GM12801 (cell line): ENCODE results near the gene THEM4.

Experiments
- CTCF ChIP-seq: IDR thresholded peaks from one replicate; pipeline ENCODE4 v1.5.1; 2011; ENCODE audit warnings: control low read depth; ENCODE audit not compliant: insufficient read length; ENCODE audit errors: extremely low read depth

THEM4 gene

GRCh38 chr1:151923422-151923821 lies 14.1 kb upstream of the THEM4 start:
- no peak for TF ChIP-seq CTCF

- no peak for TF ChIP-seq CTCF
Observed at GRCh38 chr1:151920149-151920548, 10.8 kb upstream of the THEM4 start.

- TF ChIP-seq CTCF, result no peak
Observed at GRCh38 chr1:151918819-151919610, 9.7 kb upstream of the THEM4 start.

GRCh38 chr1:151918156-151918555 lies 8.8 kb upstream of the THEM4 start:
- no peak for TF ChIP-seq CTCF

GRCh38 chr1:151916726-151917370 lies 7.5 kb upstream of the THEM4 start:
- no peak for TF ChIP-seq CTCF

GRCh38 chr1:151915061-151915686 lies 5.9 kb upstream of the THEM4 start:
- no peak for TF ChIP-seq CTCF

- TF ChIP-seq CTCF, result no peak
Observed at GRCh38 chr1:151914076-151914475, 4.8 kb upstream of the THEM4 start.
